HG03342 (cell line): Measurements from ENCODE around the gene RANBP10.

Experiments
- ATAC-seq: cut with Tn5 transposase; IDR thresholded peaks from one replicate; pipeline ENCODE4 v1.9.1; 2021; ENCODE audit warnings: mild to moderate bottlenecking, moderate library complexity; ENCODE audit not compliant: unreplicated experiment

RANBP10 gene

DNA sequence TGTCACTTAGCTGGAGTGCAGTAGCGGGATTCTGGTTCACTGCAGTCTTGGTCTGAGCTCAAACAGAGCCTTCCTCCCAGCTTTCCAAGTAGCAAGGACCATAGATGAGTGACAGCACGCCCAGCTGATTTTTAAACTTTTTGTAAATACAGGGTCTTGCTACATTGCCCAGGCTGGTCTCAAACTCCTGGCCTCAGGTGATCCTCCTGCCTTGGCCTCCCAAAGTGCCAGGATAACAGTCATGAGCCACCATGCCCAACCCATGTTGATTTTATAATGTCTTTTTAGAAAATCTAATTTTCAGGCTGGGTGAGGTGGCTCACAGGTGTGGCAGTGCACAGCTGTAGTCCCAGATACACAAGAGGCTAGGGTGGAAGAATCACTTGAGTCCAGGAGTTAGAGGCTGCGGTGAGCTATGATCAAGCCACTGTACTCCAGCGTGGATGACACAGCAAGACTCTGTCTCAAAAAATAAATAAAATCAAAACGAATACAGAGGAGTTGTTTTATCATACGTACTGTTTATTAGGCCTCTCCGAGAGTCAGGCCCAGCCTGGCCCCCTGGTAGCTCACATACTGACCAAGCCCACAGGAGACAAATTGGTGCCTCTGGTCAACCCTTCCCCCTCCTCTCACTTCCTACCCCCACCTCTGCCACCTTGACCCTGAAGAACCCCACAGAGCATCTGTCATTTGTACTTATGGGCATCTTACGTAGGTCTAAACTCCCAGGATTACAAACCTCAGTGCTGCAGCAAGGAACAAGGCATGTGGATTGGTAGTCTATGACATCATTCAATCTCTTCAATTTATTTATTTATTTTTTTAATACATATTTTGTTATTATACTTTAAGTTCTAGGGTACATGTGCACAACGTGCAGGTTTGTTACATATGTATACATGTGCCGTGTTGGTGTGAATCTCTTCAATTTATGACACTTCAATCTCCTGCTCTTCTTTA is 126.1 kb downstream of the RANBP10 start:
- ATAC-seq: no peak

DNA sequence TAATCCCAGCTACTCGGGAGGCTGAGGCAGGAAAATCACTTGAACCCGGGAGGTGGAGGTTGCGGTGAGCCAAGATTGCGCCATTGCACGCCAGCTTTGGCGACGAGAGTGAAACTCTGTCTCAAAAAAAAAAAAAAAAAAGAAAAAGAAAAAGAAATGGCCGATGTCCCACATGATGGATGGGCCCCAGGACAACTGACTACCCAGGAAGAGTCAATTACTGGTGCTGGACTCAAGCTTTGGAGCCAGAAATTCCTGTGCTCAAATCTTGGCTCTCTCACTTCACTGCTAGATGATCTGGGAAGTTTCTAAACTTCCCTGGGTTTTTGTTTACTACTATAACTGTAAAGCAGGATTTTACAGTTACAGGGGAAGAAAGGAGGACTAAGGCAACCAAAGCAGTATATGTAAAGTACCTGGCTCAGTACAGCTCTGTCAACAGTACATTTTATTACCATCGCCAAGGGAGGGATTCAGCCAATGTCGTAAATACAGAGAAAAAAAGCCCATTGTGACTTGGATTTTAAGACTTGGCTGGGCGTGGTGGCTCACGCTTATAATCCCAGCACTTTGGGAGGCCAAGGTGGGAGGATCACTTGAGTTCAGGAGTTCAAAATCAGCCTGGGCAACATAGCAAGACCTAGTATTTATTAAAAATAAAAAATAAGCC is 127.9 kb downstream of the RANBP10 start:
- ATAC-seq: no peak

GRCh38 chr16:67677712-67678111 is 128.6 kb downstream of the RANBP10 start:
- ATAC-seq: no peak

- ATAC-seq: no peak
Observed at GRCh38 chr16:67676939-67677338, 129.4 kb downstream of the RANBP10 start.

GRCh38 chr16:67676516-67676915 is 129.8 kb downstream of the RANBP10 start:
- ATAC-seq: no peak

- no peak for ATAC-seq
Observed at GRCh38 chr16:67675999-67676398, 130.4 kb downstream of the RANBP10 start.

GRCh38 chr16:67675579-67675935 is 130.8 kb downstream of the RANBP10 start:
- ATAC-seq: no peak

- ATAC-seq: no peak
Observed at GRCh38 chr16:67674851-67675578, 131.3 kb downstream of the RANBP10 start.

DNA sequence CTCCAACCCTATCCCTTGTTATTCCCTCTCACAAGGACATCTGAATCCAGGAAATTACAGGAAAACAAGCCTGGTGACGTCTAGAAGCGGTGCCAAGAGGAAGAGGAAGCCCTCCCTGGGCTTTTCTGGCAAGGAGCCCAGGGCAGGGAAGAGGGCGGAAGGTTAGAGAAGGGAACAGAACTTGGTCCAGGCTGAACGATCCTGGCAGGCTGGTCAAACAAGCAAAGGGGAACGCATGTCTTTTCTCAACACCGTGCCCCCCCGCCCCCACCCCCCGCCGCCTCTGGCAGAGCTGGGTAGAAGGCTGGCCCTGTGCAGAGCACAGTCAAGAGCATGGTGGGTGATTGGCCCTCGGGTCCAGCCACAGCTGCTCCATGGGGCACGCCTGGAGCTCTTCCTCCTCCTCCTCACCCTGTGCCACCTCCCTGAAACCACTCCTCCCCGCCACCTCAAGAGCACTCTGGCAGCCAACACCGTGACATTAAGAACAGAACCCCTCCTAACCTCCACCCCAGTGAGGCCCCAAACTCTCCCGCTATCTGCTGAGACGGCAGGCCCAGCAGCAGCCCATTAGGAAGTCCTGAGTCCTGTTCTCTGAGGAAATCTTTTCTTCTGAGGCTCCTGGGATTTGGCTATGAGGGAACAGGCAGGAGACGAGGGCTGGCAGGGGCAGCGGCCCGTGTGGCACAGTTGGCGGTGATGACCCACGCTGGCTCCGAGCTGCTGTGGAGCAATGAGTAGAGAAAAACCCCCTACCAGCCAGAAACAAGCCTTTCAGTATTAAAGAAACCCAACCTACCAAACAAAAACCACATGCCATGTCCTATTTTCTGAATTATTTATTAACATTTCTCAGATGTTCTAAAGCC is 132.4 kb downstream of the RANBP10 start:
- no peak for ATAC-seq
